GM19193 (cell line): ENCODE data around the gene TMEM203.

Experiments used
- POLR2A ChIP-seq: IDR thresholded peaks from 4 replicates; pipeline ENCODE4 v1.6.1; 2011; ENCODE audit not compliant: insufficient read depth, insufficient read length; ENCODE audit errors: extremely low read depth

TMEM203 gene

DNA sequence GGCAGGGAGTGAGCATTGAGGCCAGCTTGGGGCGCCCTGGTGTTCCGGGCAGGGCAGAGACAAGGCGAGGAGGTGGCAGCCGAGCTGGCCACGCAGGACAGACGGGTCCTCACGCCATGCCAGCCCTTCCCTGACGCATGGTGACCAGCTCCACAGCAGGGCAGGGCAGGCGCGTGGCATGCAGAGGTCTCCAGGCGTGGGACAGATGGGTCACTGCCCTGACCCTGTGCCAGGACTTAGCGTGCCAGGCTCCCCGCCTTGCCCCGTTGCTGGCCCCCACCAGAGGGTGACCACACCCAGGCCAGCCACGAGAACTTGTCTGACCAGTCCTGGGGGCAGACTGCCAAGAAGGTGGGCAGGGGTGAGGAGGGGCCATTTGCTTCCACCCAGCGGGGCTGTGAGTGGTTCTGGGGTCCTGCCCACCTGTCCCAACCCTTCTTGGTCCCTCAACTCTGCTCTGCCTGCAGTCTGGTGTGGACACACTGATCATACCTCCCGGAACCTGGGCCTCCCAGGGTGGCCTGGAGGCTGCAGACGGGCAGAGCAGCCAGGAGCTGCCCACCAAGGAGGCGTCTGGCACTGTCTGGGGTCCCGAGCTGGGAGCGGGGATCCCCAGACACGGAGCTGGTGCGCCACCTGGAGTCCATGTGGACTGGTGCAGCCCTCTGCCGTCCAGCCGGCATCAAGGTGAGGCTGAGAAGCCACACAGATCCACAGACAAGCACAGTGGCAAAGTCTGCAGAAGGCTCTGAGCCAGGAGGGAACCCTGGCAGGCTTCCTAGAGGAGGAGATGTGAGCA, 21.8 kb upstream of the TMEM203 start, which contains the start of gene RNF224:
Gene RNF224 (plus strand): TSS at position 449 of the 799 bp plus-strand sequence. CDS start 834 bp downstream, outside the sequence.
- TF ChIP-seq POLR2A = no peak

GRCh38 chr9:137226338-137227053, 21.0 kb upstream of the TMEM203 start:
- TF ChIP-seq POLR2A = no peak

DNA sequence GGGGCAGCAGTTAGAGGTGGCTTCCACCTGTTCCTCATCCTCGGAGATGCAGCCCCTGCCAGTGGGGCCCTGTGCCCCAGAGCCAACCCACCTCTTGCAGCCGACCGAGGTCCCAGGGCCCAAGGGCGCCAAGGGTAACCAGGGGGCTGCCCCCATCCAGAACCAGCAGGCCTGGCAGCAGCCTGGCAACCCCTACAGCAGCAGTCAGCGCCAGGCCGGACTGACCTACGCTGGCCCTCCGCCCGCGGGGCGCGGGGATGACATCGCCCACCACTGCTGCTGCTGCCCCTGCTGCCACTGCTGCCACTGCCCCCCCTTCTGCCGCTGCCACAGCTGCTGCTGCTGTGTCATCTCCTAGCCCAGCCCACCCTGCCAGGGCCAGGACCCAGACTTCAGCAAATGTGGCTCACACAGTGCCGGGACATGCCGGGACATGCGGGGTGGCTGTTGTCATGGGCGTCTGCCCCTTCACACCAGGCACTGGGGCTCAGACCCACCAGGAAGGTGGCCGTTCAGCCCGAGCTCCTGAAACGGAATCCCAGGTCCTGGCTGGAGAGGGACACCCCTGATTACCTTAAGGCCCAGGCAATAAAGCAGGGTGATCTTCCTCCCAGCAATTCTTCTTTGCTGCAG, 20.4 kb upstream of the TMEM203 start:
- TF ChIP-seq POLR2A = no peak

DNA sequence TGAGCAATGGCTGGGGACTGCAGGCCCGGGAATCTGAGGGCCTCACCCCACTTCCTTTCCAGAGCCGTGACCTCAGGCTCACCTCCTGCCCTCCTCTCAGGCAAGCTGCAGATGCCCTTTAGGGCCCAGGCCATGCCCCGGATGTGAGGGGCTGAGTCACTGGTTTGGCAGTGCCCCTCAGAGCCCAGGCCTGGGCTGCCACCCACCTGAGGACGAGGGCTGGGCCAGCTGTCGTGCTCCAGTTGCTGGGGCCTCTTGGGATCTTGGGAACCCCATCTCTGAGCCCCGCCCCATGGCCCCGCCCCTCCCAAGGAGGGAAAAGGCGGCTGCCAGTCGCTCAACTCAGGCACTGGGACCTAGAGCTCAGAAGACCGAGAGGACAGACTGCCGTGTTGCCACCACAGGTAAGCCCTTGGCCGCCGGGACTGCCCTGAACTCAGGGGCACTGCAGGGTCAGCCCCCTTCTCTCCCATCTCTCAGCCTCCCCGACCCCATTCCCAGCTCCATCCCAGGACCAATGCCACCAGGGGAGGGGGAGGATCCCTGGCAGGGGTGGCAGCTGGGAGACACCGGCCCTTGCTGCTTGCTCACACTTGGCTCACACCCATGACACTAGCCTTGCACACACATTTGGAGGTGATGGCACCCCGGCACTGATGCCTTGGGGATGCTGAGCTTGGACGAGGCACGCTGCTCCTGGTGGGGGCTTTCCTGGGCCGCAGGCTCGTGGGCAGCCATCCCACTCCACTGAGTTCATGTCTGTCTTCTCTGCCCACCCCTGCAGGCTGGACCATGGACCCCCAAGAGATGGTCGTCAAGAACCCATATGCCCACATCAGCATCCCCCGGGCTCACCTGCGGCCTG, 19.6 kb upstream of the TMEM203 start, which contains the start of gene CYSRT1:
Gene CYSRT1 (plus strand): TSS at position 345 of the 865 bp plus-strand sequence. CDS start 448 bp downstream, at position 793.
- TF ChIP-seq POLR2A = no peak

GRCh38 chr9:137223078-137223970, 17.9 kb upstream of the TMEM203 start:
- TF ChIP-seq POLR2A = peak; percentile 83

DNA sequence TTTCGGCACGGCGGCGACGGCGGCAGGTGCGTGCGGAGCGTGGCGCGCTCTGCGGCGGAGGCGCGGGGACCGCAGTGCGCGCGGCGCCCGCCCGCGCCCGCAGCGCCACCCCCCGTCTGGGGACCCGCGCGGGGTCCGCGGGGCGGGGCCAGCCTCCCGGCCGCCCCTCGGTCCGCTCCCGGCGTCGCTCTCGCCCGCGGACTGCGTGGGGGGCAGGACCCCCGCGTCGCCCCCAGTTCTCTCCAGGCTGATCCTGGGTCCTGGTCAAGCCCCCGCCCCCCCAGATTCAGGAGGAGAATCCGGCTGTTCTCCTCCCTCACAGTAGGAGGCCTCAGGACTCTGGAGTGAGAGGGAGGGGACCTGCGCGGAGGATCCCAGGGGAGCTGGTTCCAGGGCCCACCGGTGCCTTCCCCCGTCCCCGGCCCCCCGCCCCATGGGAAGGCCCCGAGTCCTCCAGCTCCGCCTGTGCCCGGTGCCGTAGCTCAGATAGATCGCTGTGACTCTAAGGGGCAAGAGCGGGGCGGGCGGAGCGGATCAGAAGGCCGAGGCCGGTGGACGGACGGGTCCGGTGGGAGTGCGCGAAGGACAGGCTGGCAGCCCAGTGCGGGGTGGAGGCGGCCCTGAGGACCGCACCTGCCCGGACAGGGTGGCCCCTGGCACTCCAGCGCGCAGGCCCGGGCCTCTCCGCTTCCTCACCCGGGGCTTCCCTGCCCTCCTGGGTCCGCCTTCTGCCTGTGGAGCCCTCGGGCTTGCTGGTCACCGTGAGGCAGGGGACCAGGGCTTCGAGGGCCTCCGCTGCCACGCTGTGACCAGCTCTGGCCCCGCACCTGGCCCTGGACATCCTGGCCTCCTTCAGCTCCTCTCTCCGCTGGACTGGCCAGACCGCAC, 17.0 kb upstream of the TMEM203 start, which contains the start of gene RNF208:
Gene RNF208 (minus strand): TSS at position 51 of the 888 bp plus-strand sequence. CDS start 1,028 bp downstream, outside the sequence.
- no peak for TF ChIP-seq POLR2A

- TF ChIP-seq POLR2A = no peak
These were observed 16.2 kb upstream of the TMEM203 start for GRCh38 chr9:137221506-137222111.

DNA sequence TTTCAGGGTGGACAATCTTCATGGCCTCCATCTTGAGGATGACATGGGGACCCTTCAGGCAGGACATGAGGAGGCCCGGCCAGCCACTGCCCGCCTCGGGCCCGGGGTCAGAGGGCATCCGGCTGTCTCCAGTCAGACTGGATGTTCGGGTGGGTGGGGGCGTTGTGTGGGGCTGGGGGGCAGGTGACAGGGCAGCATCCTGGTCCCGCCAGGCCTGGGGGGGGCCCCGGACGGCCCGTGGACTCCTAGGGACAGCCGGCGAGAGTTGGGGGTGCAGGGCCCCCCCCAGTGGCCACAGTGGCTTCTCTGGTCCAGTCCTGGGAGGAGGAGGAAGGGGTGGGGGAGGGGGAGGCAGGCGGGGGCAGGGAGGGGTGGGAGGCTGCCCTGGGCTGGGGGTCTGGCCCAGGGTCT, 15.7 kb upstream of the TMEM203 start:
- no peak for TF ChIP-seq POLR2A

- TF ChIP-seq POLR2A = no peak
These were observed 15.1 kb upstream of the TMEM203 start for GRCh38 chr9:137220317-137221094.

DNA sequence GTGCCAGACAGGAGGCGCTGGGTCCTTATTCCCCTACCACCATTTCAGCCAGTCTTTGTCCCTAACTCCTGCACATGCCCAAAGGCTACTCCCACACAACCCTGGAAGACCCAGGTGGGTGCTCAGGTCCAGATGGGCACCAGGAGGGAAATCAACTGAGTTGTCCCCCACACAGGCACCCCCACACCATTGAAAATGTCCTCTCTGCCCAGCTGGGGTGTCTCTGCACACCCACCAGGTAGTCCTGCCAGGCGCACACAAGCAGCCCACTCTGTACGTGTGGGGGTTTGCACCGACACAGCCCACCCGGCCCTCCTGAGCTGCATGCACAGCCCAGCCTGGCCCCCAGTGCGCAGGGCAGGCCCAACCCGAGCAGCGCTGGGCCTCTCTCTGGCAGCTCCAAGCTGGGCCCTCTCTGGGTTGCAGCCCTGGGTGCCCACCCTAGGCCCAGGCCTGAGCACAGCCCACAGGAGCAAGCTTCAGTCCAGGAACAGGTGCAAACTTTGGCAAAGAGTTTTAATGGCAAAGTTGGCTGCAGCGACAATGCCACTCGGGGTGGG, 14.4 kb upstream of the TMEM203 start:
- TF ChIP-seq POLR2A = no peak

DNA sequence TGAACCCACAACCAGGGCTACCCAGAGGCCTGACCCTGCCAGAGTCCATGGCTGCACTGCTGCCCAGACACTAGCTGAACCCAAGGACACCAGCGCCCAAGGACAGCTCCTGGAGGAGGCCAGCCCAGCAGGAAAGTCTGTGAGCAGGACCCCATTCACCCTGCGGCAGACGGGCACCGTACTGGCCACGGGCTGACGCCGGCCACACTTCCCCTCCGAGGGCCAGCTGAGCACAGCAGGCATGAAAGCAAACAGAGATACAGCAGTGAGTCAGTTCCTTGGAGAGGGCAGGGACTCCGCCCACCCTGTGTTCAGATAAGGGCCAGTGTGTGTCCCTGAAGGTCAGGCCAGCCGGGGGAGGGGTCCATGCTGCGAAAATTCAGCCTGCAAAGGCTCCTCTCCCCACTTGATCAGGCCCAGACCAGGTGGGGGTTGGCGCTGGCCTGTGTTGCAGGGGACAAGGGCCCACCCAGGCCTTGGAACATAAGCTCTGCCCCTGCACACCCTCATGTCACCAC, 13.4 kb upstream of the TMEM203 start:
- no peak for TF ChIP-seq POLR2A
